K562 (cell line): ENCODE results near the gene USP48. TPM values are rescaled to one million over a fixed set of nuclear protein-coding genes. Genes with fewer than 3 reads are reported as not detected.

Experiments
- FOXA3 ChIP-seq, 2 experiments: fragments of 450-650 bp in 1 of 2; sonication (generic) in 1 of 2; formaldehyde crosslinking; IDR thresholded peaks in 1 of 2; conservative IDR thresholded peaks in 1 of 2; 2 replicates each; pipeline versions ENCODE4 v1.4.0 to v1.8.0; 2020 to 2022; ENCODE audit warnings: mild to moderate bottlenecking in 2 of 2, missing genetic modification reagents in 1 of 2
- KAT7 ChIP-seq: sonication (generic); formaldehyde crosslinking; IDR thresholded peaks from 2 replicates; pipeline ENCODE4 v1.8.0; 2022; ENCODE audit warnings: missing genetic modification reagents, mild to moderate bottlenecking, borderline replicate concordance
- LEF1 ChIP-seq: fragments of 450-650 bp; IDR thresholded peaks from 2 replicates; pipeline ENCODE4 v1.6.1; 2016; ENCODE audit warnings: mild to moderate bottlenecking
- RBM22 ChIP-seq: fragments of 200-400 bp; formaldehyde crosslinking; IDR thresholded peaks from 2 replicates; pipeline ENCODE4 v1.6.1; 2018; ENCODE audit warnings: low read length, low read depth; ENCODE audit not compliant: poor library complexity, severe bottlenecking
- SAFB2 ChIP-seq: fragments of 200-400 bp; formaldehyde crosslinking; IDR thresholded peaks from 2 replicates; pipeline ENCODE4 v1.6.1; 2018; ENCODE audit warnings: borderline replicate concordance, low read length, low read depth, moderate library complexity; ENCODE audit not compliant: severe bottlenecking
- SMC3 ChIP-seq: conservative IDR thresholded peaks from 2 replicates; pipeline ENCODE4 v1.6.1; 2011; ENCODE audit warnings: low read depth, low read length, improper control_type of control experiment; ENCODE audit not compliant: insufficient read depth
- SP2 ChIP-seq: IDR thresholded peaks from 2 replicates; pipeline ENCODE4 v1.6.1; 2011; ENCODE audit warnings: mild to moderate bottlenecking, low read depth, low read length, moderate library complexity; ENCODE audit not compliant: poor library complexity, severe bottlenecking; ENCODE audit errors: extremely low read depth
- TAL1 ChIP-seq: fragments of 450-650 bp; IDR thresholded peaks from 2 replicates; pipeline ENCODE4 v1.6.1; 2016; ENCODE audit warnings: mild to moderate bottlenecking
- ZNF384 ChIP-seq: IDR thresholded peaks from 2 replicates; pipeline ENCODE4 v1.6.1; 2012; ENCODE audit warnings: low read depth, low read length, improper control_type of control experiment
- polyA plus RNA-seq, 8 experiments: library from polyadenylated mRNA; depleted of rRNA in 4 of 8; stranded (reverse) in 5 of 8; unstranded in 3 of 8; fragments of >200 nt; fragmentation: Nextera tagmentation in 2 of 8; fragmentation: Illumina TruSeq in 1 of 8; extraction: Ambion mirVana in 2 of 8; extraction: Trizol in 1 of 8; gene quantifications; 2 replicates each; pipeline versions ENCODE4 v1.2.1 to v1.2.3, GENCODE V29; 2011 to 2014; ENCODE audit warnings: inconsistent platforms in 1 of 8, missing spikeins in 1 of 8
- total RNA-seq, 7 experiments: library from RNA; depleted of rRNA in 6 of 7; stranded (reverse); fragments of >200 nt in 6 of 7; fragmentation: Illumina TruSeq in 2 of 7; extraction: Trizol in 2 of 7; gene quantifications; 2 replicates each; pipeline versions ENCODE4 v1.2.1 to v1.2.3, GENCODE V29; 2011 to 2021; ENCODE audit warnings: low replicate concordance in 1 of 7
- TF ChIP-seq, protein P1 (sequence below), 2 experiments: fragments of 450-650 bp in 1 of 2; sonication (generic) in 1 of 2; formaldehyde crosslinking in 1 of 2; IDR thresholded peaks; 2 replicates each; pipeline versions ENCODE4 v1.7.1 to v1.9.0; 2016 to 2022; ENCODE audit warnings: inconsistent platforms in 1 of 2, mild to moderate bottlenecking in 1 of 2, missing genetic modification reagents in 1 of 2
- TF ChIP-seq, protein P2 (sequence below): fragments of 250-450 bp; sonication (Bioruptor Pico); IDR thresholded peaks from 2 replicates; pipeline ENCODE4 v1.5.0; 2021; ENCODE audit warnings: mild to moderate bottlenecking, moderate library complexity
- TF ChIP-seq, protein P3 (sequence below): sonication (generic); formaldehyde crosslinking; IDR thresholded peaks from 2 replicates; pipeline ENCODE4 v1.9.0; 2022; ENCODE audit warnings: mild to moderate bottlenecking, missing genetic modification reagents

The USP48 gene
- total and polyA plus RNA-seq, 9 of the 15 experiments (the other 6 are each of a cell fraction or from before 2014, with no cell fraction given) = 23.3 to 123 (median 106) TPM

DNA sequence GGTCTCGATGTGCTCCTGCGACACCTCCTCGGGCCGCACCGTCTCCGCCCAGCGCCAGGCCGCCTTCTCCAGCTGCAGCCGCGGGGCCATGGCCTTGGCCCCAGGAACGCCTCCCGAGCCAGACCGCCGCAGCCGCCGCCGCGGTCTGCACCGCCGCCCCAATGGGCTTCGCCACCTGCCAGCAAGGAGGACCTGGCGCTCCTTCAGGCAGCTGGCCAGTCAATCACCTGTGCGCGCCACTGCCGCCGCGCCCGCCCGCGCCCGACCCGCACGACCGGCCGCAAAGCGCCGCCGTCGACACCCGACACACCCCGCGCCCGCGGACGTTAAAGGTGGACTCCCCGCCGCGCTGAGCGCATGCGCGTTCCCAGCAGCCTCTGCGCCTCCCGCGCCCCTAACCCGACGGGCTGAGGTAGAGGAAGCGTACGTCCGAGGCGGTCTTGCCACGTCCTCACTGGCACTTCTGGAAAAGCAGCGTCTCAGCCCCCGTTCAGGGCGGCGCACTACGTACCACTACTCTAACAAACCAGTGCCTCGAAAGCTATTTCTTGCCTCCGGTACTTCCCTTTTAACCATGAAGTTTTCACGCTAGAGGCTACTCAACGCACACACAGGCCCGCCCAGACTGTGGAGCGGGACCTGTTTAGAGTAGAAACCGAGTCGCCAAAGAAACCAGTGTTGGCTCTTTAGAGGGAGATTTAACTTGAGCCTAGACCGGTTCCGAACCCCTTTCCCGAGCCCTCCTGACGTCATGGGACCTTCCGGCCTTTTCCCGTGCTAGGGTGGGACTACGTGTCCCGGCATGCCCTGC, at the start of gene USP48 (continued):
- TF ChIP-seq, protein P1, sequence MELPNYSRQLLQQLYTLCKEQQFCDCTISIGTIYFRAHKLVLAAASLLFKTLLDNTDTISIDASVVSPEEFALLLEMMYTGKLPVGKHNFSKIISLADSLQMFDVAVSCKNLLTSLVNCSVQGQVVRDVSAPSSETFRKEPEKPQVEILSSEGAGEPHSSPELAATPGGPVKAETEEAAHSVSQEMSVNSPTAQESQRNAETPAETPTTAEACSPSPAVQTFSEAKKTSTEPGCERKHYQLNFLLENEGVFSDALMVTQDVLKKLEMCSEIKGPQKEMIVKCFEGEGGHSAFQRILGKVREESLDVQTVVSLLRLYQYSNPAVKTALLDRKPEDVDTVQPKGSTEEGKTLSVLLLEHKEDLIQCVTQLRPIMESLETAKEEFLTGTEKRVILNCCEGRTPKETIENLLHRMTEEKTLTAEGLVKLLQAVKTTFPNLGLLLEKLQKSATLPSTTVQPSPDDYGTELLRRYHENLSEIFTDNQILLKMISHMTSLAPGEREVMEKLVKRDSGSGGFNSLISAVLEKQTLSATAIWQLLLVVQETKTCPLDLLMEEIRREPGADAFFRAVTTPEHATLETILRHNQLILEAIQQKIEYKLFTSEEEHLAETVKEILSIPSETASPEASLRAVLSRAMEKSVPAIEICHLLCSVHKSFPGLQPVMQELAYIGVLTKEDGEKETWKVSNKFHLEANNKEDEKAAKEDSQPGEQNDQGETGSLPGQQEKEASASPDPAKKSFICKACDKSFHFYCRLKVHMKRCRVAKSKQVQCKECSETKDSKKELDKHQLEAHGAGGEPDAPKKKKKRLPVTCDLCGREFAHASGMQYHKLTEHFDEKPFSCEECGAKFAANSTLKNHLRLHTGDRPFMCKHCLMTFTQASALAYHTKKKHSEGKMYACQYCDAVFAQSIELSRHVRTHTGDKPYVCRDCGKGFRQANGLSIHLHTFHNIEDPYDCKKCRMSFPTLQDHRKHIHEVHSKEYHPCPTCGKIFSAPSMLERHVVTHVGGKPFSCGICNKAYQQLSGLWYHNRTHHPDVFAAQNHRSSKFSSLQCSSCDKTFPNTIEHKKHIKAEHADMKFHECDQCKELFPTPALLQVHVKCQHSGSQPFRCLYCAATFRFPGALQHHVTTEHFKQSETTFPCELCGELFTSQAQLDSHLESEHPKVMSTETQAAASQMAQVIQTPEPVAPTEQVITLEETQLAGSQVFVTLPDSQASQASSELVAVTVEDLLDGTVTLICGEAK (IDR thresholded peaks at IDR 0.05) = peak; percentile 87
- TF ChIP-seq, protein P1 (CRISPR knock-in tag; IDR thresholded peaks at IDR 0.05) = no peak
- no peak; the same call in 1 of the 2 replicates for TF ChIP-seq LEF1
- TF ChIP-seq FOXA3 (CRISPR knock-in tag; conservative IDR thresholded peaks at IDR 0.05 in 1 of 2, IDR thresholded peaks at IDR 0.05 in 1 of 2) = peak in 1 of 2 experiments; percentile 83; a peak in 1 of 4 replicates
- TF ChIP-seq SAFB2 = no peak
- TF ChIP-seq SP2 = no peak
- no peak for TF ChIP-seq SMC3
- TF ChIP-seq, protein P2, sequence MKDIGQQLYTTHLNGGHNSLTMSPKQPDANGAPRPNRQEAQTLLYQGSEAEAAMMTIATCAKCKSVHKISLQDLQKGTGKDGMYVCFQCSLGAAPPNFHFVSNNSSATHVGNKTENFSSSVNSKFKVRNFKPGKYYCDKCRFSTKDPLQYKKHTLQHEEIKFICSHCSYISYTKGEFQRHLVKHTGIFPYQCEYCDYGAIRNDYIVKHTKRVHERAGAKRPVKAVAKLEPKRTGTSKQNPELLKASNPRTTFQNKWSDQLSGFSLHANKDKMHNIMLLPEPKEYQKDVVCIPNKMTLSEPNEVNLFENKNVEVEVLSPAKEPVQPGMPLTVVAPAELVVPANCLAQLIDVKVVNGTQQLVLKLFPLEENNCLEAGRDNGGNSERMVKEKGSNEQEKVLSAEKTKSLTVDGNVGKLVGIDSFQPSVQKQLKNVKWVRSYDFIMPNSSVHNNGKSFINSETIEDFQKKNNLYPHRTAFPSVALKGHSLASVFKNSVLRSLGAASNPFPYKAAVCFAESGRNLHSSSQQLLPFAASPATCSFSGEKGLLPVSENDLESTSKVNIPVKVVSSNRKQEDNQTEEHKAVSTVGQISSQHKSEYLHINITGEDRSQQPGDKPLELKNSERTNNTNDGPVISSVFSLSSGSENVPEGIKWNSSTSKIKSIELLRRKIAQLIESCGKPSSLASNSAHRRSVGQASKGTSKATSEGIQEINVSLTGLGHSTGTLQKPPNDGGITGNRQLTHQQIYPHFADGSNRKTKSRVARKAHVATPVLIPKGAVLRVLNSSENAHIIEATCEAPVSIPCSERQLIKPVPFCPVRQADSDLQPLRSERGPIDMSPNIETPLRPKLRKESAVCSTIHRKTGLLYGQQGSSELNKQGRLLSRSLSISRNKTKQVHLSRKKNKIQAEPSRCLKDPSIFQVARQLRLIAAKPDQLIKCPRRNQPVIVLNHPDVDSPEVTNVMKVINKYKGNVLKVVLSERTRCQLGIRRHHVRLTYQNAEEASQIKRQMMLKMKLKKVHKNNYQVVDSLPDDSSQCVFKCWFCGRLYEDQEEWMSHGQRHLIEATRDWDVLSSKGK (CRISPR knock-in tag) = no peak
- no peak; the same call in 1 of the 2 replicates for TF ChIP-seq ZNF384
- TF ChIP-seq, protein P3, sequence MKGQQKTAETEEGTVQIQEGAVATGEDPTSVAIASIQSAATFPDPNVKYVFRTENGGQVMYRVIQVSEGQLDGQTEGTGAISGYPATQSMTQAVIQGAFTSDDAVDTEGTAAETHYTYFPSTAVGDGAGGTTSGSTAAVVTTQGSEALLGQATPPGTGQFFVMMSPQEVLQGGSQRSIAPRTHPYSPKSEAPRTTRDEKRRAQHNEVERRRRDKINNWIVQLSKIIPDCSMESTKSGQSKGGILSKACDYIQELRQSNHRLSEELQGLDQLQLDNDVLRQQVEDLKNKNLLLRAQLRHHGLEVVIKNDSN = no peak; the same call in 1 of the 2 replicates
- peak; percentile 99 for TF ChIP-seq KAT7
- no peak for TF ChIP-seq RBM22
- no peak for TF ChIP-seq TAL1
